ENCODE data around the gene CDHR2.

Gene CDHR2

DNA sequence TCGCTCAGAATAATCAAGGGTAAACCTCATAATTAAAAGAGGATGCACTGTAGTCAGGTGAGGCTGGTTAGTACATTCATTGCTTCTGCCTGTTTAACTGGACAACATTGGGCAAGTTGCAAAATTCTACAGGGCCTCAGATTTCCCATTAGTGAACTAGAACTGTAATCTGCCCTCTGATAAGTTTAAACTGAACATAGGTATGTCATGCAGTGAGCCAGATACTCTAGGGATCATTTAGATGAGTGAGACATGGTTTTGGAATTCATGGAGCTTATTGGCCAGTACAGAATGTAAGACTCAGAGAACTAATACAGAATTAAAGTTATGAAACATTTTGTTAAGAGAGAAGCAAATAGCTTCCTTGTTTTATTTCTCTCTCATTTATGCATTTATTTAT lies 47.8 kb upstream of the CDHR2 start:
- Histone ChIP-seq H3K9me3 (ENCODE audit: control insufficient read depth, insufficient read depth, low read depth, low read length) (no peaks in the 10 kb centered on the region), H3K4me3 (ENCODE audit: low read depth, low read length) (no peak overlapping the region), H3K27ac (ENCODE audit: extremely low read depth, low read depth, low read length) (no peak overlapping the region), H3K4me1 (ENCODE audit: control insufficient read depth, insufficient read depth, low read length) (no peaks in the 10 kb centered on the region), H3K36me3 (ENCODE audit: control insufficient read depth in 2 of 2, insufficient read depth in 1 of 2, low read length in 2 of 2) (peaks cover 75 to 90% of the 10 kb centered on the region in 2 experiments)
- TF ChIP-seq KLF9 (tag by site-specific recombination; IDR thresholded peaks at IDR 0.05; ENCODE audit: low read depth), result no peak
- TF ChIP-seq, protein P1, sequence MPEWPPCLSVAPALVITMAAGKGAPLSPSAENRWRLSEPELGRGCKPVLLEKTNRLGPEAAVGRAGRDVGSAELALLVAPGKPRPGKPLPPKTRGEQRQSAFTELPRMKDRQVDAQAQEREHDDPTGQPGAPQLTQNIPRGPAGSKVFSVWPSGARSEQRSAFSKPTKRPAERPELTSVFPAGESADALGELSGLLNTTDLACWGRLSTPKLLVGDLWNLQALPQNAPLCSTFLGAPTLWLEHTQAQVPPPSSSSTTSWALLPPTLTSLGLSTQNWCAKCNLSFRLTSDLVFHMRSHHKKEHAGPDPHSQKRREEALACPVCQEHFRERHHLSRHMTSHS (tag by site-specific recombination; IDR thresholded peaks at IDR 0.05), result no peak
- no peak for TF ChIP-seq ZNF830 (tag by site-specific recombination; IDR thresholded peaks at IDR 0.05; ENCODE audit: low read depth)
- no peak for TF ChIP-seq ZNF510 (tag by site-specific recombination; IDR thresholded peaks at IDR 0.05; ENCODE audit: insufficient replicate concordance)
- no peak for TF ChIP-seq KLF10 (tag by site-specific recombination; IDR thresholded peaks at IDR 0.05)
- no peak for TF ChIP-seq ZNF626 (tag by site-specific recombination; IDR thresholded peaks at IDR 0.05)
- TF ChIP-seq ZNF10 (tag by site-specific recombination; IDR thresholded peaks at IDR 0.05), result no peak
- TF ChIP-seq ZNF214 (tag by site-specific recombination; IDR thresholded peaks at IDR 0.05; ENCODE audit: borderline replicate concordance), result no peak
- ChIA-PET POLR2A (interaction anchor here (0.8 kb wide), 1 partner anchor 36 kb away, joined by 4 read pairs; the partner anchor contains the start of gene RNF44), CTCF (interaction anchor here (0.6 to 0.8 kb wide), 3 partner anchors 772 to 1601 kb away, joined by 3 to 4 read pairs (median 3); no protein-coding TSS in a partner anchor)

DNA sequence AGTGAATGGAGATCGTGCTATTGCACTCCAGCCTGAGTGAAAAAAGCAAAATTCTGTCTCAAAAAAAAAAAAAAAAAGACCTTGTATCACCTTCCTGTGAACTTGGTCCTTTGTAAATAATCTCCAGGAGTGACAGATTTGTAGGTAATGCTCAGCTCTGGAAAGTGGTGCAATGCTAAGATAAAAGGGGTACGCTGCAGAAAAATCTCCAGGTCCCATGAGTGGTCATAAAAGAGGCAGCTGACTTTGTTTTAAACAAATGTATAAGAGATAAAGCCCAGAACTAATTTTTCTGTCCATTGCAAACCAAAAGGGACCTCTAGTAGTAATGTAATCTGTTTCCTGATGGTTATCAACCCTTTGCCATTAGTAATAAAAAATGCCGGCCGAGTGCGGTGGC lies 45.6 kb upstream of the CDHR2 start:
- no peak overlapping the region for H3K4me3 ChIP-seq (ENCODE audit: low read depth, low read length)
- H3K27ac ChIP-seq (ENCODE audit: extremely low read depth, low read depth, low read length), result no peak overlapping the region
- peaks cover 70 to 93% of the 10 kb centered on the region in 2 experiments for H3K36me3 ChIP-seq (ENCODE audit: control insufficient read depth in 2 of 2, insufficient read depth in 1 of 2, low read length in 2 of 2)
- no peaks in the 10 kb centered on the region for H3K4me1 ChIP-seq (ENCODE audit: control insufficient read depth, insufficient read depth, low read length)
- POLR2A ChIA-PET, result no interaction called here
- no peaks in the 10 kb centered on the region for H3K9me3 ChIP-seq (ENCODE audit: control insufficient read depth, insufficient read depth, low read depth, low read length)
- no peak for TF ChIP-seq SP3 (tag by site-specific recombination; IDR thresholded peaks at IDR 0.05)
- TF ChIP-seq ZNF24 (tag by site-specific recombination; IDR thresholded peaks at IDR 0.05), result no peak
- TF ChIP-seq ZNF335 (tag by site-specific recombination; conservative IDR thresholded peaks at IDR 0.05), result no peak
- TF ChIP-seq ZBTB7A (tag by site-specific recombination; IDR thresholded peaks at IDR 0.05; ENCODE audit: low read depth), result no peak
- TF ChIP-seq ZNF274 (IDR thresholded peaks at IDR 0.05; ENCODE audit: low read length), result no peak
- no peak for TF ChIP-seq ZNF274 (tag by site-specific recombination; IDR thresholded peaks at IDR 0.05; ENCODE audit: borderline replicate concordance)
- TF ChIP-seq, protein P2, sequence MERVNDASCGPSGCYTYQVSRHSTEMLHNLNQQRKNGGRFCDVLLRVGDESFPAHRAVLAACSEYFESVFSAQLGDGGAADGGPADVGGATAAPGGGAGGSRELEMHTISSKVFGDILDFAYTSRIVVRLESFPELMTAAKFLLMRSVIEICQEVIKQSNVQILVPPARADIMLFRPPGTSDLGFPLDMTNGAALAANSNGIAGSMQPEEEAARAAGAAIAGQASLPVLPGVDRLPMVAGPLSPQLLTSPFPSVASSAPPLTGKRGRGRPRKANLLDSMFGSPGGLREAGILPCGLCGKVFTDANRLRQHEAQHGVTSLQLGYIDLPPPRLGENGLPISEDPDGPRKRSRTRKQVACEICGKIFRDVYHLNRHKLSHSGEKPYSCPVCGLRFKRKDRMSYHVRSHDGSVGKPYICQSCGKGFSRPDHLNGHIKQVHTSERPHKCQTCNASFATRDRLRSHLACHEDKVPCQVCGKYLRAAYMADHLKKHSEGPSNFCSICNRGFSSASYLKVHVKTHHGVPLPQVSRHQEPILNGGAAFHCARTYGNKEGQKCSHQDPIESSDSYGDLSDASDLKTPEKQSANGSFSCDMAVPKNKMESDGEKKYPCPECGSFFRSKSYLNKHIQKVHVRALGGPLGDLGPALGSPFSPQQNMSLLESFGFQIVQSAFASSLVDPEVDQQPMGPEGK (tag by site-specific recombination; IDR thresholded peaks at IDR 0.05), result no peak
- no peak for TF ChIP-seq ZNF302 (tag by site-specific recombination; IDR thresholded peaks at IDR 0.05; ENCODE audit: low read depth)
- TF ChIP-seq ZNF768 (tag by site-specific recombination; IDR thresholded peaks at IDR 0.05), result no peak
- TF ChIP-seq ZXDB (tag by site-specific recombination; IDR thresholded peaks at IDR 0.05), result no peak
- TF ChIP-seq, protein P3, sequence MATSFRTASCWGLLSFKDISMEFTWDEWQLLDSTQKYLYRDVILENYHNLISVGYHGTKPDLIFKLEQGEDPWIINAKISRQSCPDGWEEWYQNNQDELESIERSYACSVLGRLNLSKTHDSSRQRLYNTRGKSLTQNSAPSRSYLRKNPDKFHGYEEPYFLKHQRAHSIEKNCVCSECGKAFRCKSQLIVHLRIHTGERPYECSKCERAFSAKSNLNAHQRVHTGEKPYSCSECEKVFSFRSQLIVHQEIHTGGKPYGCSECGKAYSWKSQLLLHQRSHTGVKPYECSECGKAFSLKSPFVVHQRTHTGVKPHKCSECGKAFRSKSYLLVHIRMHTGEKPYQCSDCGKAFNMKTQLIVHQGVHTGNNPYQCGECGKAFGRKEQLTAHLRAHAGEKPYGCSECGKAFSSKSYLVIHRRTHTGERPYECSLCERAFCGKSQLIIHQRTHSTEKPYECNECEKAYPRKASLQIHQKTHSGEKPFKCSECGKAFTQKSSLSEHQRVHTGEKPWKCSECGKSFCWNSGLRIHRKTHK (tag by site-specific recombination; IDR thresholded peaks at IDR 0.05), result no peak
- TF ChIP-seq, protein P4, sequence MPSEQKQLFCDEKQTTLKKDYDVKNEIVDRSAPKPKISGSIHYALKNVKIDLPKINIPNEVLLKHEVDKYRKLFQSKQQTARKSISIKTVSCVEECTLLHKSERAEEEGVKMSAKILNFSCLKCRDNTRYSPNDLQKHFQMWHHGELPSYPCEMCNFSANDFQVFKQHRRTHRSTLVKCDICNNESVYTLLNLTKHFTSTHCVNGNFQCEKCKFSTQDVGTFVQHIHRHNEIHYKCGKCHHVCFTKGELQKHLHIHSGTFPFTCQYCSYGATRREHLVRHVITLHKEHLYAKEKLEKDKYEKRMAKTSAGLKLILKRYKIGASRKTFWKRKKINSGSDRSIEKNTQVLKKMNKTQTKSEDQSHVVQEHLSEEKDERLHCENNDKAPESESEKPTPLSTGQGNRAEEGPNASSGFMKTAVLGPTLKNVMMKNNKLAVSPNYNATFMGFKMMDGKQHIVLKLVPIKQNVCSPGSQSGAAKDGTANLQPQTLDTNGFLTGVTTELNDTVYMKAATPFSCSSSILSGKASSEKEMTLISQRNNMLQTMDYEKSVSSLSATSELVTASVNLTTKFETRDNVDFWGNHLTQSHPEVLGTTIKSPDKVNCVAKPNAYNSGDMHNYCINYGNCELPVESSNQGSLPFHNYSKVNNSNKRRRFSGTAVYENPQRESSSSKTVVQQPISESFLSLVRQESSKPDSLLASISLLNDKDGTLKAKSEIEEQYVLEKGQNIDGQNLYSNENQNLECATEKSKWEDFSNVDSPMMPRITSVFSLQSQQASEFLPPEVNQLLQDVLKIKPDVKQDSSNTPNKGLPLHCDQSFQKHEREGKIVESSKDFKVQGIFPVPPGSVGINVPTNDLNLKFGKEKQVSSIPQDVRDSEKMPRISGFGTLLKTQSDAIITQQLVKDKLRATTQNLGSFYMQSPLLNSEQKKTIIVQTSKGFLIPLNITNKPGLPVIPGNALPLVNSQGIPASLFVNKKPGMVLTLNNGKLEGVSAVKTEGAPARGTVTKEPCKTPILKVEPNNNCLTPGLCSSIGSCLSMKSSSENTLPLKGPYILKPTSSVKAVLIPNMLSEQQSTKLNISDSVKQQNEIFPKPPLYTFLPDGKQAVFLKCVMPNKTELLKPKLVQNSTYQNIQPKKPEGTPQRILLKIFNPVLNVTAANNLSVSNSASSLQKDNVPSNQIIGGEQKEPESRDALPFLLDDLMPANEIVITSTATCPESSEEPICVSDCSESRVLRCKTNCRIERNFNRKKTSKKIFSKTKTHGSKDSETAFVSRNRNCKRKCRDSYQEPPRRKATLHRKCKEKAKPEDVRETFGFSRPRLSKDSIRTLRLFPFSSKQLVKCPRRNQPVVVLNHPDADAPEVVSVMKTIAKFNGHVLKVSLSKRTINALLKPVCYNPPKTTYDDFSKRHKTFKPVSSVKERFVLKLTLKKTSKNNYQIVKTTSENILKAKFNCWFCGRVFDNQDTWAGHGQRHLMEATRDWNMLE (tag by site-specific recombination; conservative IDR thresholded peaks at IDR 0.05; ENCODE audit: low read depth), result no peak
- CTCF ChIA-PET, result no interaction called here
